ENCODE measurements around the gene STON2.

DNA sequence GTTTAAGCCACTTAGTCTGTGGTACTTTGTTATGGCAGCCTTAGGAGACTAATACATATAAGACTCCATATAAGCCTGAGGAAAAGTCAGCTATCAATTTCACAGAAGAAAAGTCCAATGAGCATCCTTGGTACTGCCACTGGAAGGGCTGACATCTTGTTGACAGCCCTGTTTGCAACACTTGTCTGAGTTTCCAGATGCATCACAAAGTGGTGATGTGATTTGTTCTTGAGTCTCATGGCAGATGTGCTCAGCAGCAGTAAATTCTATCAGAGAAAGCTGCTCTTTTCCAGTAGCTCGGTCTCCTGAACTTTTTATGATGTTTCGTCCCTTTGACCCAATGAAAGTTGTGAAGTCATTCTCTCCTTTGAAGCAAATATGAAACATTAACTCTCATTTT, 54.3 kb downstream of the STON2 start:
- TF ChIP-seq, protein P1, sequence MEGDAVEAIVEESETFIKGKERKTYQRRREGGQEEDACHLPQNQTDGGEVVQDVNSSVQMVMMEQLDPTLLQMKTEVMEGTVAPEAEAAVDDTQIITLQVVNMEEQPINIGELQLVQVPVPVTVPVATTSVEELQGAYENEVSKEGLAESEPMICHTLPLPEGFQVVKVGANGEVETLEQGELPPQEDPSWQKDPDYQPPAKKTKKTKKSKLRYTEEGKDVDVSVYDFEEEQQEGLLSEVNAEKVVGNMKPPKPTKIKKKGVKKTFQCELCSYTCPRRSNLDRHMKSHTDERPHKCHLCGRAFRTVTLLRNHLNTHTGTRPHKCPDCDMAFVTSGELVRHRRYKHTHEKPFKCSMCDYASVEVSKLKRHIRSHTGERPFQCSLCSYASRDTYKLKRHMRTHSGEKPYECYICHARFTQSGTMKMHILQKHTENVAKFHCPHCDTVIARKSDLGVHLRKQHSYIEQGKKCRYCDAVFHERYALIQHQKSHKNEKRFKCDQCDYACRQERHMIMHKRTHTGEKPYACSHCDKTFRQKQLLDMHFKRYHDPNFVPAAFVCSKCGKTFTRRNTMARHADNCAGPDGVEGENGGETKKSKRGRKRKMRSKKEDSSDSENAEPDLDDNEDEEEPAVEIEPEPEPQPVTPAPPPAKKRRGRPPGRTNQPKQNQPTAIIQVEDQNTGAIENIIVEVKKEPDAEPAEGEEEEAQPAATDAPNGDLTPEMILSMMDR (IDR thresholded peaks at IDR 0.05), result no peak
- no peak for TF ChIP-seq POLR2A (IDR thresholded peaks at IDR 0.05)

Data from body of pancreas (tissue), 4 donors.